ENCODE data around the gene KLF16.

KLF16 gene

DNA sequence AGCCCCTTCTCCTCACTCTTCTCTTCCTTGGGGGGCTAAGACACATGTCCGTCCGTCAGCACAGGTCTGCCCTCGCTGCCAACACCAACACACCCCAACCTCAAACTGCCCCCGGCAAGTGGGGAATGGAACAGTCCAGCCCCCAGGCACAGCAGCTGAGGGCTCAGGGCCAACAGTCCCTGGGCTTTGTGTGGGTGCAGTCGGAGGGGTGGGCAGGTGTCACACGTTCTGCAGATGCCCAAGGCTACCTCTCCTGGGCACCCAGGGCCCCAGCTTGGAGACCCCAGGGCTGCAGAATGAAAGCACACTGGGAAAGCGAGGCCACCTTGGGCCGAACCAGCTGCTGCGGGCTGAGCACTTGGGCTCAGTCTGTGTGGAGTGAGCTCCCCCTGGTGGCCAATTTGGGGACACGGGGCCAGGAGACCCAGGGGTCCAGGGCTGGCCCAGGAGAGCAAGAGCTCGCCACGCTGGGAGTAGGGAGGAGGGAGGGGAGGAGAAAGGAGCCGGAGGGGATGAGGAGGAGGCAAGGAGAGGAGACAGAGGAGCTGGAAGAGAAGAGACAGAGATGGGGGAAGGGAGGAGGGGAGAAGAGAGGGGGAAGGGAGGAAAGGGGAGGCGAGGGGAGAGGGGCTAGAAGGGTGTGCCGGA, 37.3 kb downstream of the KLF16 start:
- in situ Hi-C loops (cut with MboI; ENCODE audit: low sequenced_read_pairs) = no loop called here

DNA sequence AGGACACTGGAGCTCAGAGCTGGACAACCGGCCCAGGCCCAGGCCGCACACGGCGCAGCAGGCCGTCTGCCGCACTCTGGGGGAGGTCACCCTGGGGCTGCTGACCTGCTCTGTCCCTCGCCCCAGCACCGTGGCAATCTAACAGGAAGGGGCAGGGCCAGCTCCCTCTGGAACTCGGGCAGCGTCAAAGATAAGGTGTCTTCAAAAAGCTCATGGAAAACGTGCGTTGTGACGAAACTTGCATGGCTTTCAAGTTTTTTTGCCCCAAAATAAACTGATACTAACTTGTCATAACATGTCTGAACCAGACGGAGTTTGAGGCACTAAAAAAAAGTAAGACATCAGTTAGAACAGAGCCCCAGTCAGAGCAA, 39.1 kb downstream of the KLF16 start:
- in situ Hi-C loops (cut with MboI; ENCODE audit: low sequenced_read_pairs) = no loop called here

GRCh38 chr19:1823539-1824251, 39.7 kb downstream of the KLF16 start:
- in situ Hi-C loops (cut with MboI; ENCODE audit: low sequenced_read_pairs) = no loop called here

DNA sequence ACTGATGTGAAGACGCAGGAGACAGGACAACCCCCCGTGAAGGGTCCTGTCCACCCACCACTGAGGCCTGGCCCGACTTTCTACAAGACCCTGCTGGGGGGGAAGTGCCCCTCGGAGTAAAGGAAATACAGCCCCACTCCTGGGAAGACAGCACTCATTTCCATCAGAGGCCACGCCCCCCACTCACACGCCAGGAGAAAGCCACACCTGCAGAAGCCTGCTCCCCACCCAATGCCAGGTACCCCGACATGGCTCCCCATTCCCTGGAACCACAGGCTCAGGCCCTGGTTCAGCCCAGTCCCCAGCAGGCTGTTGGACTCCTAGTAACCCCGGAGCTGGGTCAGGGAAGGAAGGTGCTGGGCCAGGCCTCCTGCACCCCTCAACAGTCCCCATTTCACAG, 40.4 kb downstream of the KLF16 start:
- in situ Hi-C loops (cut with MboI; ENCODE audit: low sequenced_read_pairs) = no loop called here

DNA sequence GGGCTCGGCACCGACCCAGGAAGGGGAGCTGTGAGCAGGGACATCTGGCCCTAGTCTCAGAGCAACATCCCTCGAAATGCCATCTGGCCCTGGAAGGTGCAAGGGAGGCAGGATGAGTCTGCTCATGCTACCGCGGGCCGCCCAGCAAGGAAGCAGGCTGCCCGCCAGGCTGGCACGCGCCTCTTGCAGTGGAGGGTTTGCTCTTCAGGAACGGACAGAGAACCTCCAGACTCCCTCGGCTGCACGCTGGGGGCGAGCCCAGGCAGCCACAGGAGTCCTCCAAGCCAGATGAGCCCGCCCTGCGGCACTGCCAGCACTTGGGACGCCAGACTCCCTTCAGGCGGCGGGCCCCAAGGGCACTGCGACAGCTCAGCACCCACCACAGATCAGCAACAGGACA, 41.2 kb downstream of the KLF16 start:
- in situ Hi-C loops (cut with MboI; ENCODE audit: low sequenced_read_pairs) = no loop called here

GRCh38 chr19:1819341-1820255, 43.8 kb downstream of the KLF16 start:
- in situ Hi-C loops (cut with MboI; ENCODE audit: low sequenced_read_pairs) = loop anchor here (10.0 kb wide), 1 partner anchor 275 kb away; no protein-coding TSS in a partner anchor

GRCh38 chr19:1818549-1819195, 44.7 kb downstream of the KLF16 start:
- in situ Hi-C loops (cut with MboI; ENCODE audit: low sequenced_read_pairs) = loop anchor here (10.0 kb wide), 1 partner anchor 274 kb away; no protein-coding TSS in a partner anchor

GRCh38 chr19:1817553-1818179, 45.7 kb downstream of the KLF16 start:
- in situ Hi-C loops (cut with MboI; ENCODE audit: low sequenced_read_pairs) = loop anchor here (10.0 kb wide), 1 partner anchor 273 kb away; no protein-coding TSS in a partner anchor

GRCh38 chr19:1816530-1817298, 46.7 kb downstream of the KLF16 start:
- in situ Hi-C loops (cut with MboI; ENCODE audit: low sequenced_read_pairs) = loop anchor here (10.0 kb wide), 1 partner anchor 272 kb away; no protein-coding TSS in a partner anchor

DNA sequence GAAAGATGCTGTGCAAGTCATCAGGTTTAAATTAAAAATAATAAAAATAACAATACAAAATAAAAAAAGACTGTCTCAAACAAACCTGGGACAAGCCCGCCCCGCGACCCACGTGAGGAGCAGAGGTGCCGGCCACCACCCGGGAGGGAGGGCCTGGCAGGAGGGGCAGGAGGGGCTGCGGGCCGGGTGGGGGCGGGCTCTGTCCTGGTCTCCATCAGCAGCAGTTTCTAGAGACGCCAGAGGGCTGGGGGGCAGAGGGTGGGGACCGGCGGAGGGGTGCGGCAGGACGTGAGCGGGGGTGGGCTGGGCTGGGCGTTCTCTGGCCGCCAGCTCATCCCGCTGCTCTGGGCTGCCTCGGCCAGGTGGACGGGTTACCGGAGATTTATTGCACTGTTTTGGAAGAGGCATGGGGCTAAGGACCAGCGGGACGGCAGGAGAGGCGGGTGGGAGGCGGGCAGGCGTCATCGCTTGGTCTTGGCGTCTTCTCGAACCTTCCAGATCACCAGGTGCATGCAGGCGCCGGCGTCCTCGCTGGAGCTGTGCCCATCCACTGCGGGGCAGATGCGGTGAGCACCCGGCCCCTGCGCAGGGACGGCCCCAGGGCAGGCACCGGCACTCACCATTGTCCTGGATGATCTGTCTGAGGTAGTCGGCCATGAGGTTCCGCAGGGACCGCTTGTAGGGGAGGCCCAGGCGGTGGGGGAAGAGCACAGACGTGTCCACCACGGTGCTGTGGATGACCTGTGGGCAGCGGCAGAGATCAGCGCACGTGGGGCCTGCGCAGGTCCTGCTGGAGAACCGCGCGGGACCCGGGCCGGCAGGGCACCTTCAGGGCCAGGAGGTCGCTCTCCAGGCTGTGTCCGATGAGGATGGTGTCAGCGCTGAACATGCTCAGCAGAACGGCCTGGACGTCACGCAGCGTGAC, 47.5 kb downstream of the KLF16 start:
- in situ Hi-C loops (cut with MboI; ENCODE audit: low sequenced_read_pairs) = loop anchor here (10.0 kb wide), 1 partner anchor 271 kb away; no protein-coding TSS in a partner anchor

DNA sequence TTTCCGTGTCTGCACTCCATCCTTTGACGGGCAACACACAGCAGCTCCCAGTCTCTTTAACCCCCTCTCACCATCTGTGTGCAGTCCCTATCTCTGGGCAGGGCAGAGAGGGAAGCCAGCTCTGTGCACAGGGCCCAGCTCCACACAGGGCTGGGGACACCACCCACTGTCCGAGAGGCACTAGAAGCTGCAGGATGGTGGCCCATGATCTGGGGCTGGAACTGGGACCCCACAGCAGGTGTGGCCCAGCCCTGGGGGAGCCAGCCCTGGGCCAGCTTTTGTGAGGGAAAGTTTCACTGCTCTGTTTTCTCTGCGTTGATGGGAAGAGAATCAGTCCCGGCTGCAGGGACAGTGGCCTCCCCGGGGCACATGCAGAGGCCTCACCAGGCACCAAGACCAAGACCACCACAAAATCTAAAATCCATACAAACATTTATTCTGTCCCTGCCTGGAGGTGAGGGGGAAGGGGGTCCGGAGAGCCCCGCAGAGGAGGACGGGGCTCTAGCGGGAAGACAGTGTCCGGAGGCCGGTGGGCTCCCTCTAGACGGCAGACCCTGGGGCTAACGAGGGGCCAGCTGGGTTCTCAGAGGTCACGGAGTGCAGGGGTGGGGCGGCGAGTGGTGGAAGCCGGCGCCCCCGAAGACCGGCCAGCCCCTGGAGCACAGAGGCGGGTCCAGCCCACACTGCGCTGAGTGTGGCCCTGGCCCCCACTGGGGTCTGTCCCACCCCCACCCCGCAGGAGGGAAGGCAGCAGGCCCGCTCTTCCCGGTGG, 48.4 kb downstream of the KLF16 start:
- in situ Hi-C loops (cut with MboI; ENCODE audit: low sequenced_read_pairs) = loop anchor here (10.0 kb wide), 1 partner anchor 270 kb away; no protein-coding TSS in a partner anchor

DNA sequence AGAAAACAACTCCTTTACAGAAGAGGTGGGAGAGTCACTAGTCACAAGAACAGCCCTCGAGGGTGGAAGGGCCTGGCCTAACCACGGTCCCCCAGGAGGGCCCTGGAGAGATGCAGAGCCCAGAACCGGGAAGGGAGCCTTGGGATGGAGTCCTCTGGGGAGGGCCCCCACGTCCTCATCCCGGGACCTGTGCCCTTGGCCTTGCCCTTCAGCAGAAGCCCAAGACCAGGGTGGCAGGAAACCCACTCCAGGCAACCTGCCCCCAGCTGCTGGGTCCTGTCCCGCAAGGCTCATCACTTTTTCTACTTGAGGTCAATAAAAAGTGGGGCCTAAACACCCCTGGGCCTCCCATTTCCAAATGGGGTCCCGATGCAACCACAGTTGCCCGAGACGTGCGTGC, 49.0 kb downstream of the KLF16 start:
- in situ Hi-C loops (cut with MboI; ENCODE audit: low sequenced_read_pairs) = loop anchor here (10.0 kb wide), 1 partner anchor 270 kb away; no protein-coding TSS in a partner anchor

DNA sequence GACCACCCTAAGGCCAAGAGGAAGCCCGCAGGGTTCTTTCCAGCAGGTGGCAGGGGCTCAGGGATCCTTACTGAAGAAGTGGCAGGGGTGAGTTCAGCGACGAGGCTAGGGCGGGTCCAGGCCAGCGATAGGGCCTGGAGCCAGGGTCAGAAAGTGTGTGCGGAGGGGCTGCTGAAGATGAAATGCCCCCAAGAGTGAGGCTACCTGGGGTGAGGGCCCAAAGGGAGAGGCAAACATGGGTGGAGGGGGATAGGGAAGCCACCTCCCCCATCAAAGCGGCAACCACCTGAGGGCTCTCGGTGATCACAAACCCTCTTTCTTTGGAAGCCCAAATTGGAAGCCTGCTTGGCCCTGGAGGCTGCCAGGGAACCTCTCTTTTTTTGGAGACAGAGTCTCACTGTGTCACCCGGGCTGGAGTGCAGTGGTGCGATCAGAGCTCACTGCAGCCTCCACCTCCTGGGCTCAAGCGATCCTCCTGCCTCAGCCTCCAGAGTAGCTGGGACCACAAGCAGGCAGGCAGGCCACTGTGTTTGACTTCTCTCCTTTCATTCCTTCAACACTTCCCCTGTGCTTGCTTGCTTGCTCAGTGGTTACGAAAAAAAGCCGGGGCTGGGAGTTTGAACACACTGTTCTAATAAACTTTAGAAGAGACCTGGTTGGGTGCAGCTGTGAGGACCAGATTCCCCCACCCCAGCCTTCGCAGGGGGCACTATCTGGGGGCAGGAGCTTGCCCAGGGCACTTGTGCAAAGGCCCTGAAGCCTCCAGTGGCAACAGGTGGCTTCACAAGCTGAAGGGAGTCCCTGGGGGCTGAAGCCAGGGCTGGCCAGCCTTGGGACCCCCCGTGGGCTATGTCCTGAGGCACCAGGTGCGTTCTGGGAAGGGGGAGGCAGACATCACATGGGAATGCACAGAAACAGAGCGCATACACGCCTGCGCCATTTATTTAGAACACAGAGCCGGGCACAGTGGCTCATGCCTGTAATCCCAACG, 49.9 kb downstream of the KLF16 start:
- in situ Hi-C loops (cut with MboI; ENCODE audit: low sequenced_read_pairs) = loop anchor here (10.0 kb wide), 1 partner anchor 269 kb away; no protein-coding TSS in a partner anchor

DNA sequence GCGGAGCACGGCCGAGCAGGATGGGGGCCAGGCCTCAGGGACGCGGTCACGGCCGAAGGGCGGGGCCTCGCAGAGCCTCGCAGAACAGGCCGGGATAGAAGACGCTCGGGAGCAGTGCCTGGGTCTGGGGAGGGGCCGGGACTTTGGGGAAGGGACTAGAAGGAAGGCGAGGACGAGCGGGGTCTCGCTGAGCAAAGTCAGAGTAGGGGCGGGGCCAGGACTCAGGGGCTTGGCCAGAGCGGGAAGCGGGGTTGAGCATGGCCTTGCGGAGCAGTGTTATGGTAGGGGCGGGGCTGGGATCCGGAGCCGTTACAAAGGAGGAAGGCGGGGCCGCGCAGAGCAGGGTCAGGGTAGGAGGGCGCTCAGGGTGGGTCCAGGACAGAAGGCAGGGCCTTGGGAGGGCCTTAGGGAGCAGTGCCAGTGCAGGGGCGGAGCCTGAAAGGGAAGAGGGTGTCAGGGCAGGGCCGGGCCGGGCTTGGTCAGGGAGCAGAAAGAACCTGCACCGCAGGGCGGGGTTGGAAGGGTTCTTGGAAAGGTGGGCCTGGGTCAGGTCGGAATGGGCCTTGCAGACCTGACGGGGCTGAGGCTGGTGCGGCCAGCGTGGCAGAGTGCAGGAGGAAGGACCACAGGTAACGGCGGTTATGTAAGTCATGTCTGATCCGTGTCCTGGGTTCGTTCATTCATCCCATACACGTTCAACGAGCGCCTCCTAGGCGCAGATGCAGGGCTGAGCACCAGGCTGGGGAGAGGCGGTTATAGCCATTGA, 50.8 kb downstream of the KLF16 start:
- in situ Hi-C loops (cut with MboI; ENCODE audit: low sequenced_read_pairs) = loop anchor here (10.0 kb wide), 1 partner anchor 268 kb away; no protein-coding TSS in a partner anchor

- in situ Hi-C loops (cut with MboI; ENCODE audit: low sequenced_read_pairs) = loop anchor here (10.0 kb wide), 1 partner anchor 267 kb away; no protein-coding TSS in a partner anchor
Observed at GRCh38 chr19:1811942-1812425, 51.4 kb downstream of the KLF16 start, which contains the start of gene ATP8B3. Gene ATP8B3, minus strand, starts transcription at chr19:1812276. Its CDS starts 540 bp downstream, at chr19:1811736.

Data from HL-60/S4 (cell line).